A549 treated with CORT108297 at 1 μM for 4 hours (cell line): ENCODE results near the gene KLHL22. TPM values are rescaled to one million over a fixed set of nuclear protein-coding genes. Genes with fewer than 3 reads are reported as not detected.

Experiments
- total RNA-seq: library from RNA; stranded (reverse); fragments of 200-300 nt; extraction: Qiagen RNA extraction; gene quantifications from 5 replicates; pipeline ENCODE4 v1.2.3, GENCODE V29; 2022

KLHL22 gene, protein sequence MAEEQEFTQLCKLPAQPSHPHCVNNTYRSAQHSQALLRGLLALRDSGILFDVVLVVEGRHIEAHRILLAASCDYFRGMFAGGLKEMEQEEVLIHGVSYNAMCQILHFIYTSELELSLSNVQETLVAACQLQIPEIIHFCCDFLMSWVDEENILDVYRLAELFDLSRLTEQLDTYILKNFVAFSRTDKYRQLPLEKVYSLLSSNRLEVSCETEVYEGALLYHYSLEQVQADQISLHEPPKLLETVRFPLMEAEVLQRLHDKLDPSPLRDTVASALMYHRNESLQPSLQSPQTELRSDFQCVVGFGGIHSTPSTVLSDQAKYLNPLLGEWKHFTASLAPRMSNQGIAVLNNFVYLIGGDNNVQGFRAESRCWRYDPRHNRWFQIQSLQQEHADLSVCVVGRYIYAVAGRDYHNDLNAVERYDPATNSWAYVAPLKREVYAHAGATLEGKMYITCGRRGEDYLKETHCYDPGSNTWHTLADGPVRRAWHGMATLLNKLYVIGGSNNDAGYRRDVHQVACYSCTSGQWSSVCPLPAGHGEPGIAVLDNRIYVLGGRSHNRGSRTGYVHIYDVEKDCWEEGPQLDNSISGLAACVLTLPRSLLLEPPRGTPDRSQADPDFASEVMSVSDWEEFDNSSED
- total RNA-seq: 7.6 to 11.9 TPM (median 9.8 TPM) in 5 replicates

GRCh38 chr22:20494978-20495860, at the start of gene KLHL22:
TSS of gene KLHL22 (minus strand) at chr22:20495795. CDS start at chr22:20489211, 6,584 bp downstream.

DNA sequence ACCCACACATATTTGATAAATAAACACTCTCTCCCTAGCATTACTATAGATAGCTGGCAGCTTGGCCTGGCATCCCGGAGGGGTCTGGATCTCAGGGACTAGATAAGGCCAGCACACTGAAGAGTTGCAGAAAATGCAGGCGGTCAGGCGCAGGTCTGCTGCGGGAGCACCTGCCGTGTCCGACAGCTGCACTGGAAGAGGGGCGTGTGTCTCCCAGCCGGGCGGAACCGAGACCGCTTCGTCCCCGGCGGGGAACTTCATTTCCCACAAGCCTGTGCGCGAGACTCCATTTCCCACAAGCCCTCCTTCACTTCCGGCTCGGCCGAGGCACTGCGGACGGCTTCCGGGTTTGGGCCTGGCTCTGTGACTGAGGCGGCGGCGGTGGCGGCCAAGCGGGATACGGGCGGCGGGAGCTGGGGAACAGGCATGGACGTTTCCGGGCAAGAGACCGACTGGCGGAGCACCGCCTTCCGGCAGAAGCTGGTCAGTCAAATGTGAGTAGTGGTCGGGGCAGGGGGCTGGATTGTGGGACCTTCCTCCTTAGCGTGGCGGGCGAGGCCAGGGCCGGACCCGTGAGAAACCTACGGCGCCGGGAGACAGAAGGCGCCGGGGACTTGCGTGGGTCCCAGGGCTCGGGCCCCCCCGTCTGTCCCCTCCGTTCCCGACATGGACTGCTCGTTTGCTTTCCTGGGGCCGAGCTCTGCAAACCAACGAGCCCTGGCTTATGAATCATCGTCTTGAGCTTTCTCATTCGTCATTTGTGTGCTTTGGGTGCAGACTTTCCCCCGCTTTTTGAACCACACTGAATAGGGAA, 11.9 kb upstream of the KLHL22 start, which contains the start of gene MED15:
TSS of gene MED15 (plus strand) at position 358 of the 814 bp plus-strand sequence. CDS start at position 427, 69 bp downstream.

GRCh38 chr22:20437613-20438426, 57.8 kb downstream of the KLHL22 start, which contains the start of gene SCARF2:
TSS of gene SCARF2 (minus strand) at chr22:20437825. CDS start at chr22:20437754, 71 bp downstream.

GRCh38 chr22:20393705-20394476, 101.7 kb downstream of the KLHL22 start, which contains the start of gene ZNF74:
TSS of gene ZNF74 (plus strand) at chr22:20394151. CDS start at chr22:20394629, 478 bp downstream.

Other genes starting within 250 kb of the KLHL22 start
- 5.8 to 13.3 TPM (median 11.6 TPM) in 5 replicates for gene RTN4R, start 227.5 kb downstream of the KLHL22 start, total RNA-seq
- 30.6 to 48.3 TPM (median 44.7 TPM) in 5 replicates for gene DGCR6L, start 175.7 kb downstream of the KLHL22 start, total RNA-seq
- gene ZNF74, start 101.6 kb downstream of the KLHL22 start, total RNA-seq: 5.4 to 7.2 TPM (median 6.8 TPM) in 5 replicates
- 0.58 to 1.4 TPM (median 0.95 TPM) in 5 replicates for gene SCARF2, start 58.0 kb downstream of the KLHL22 start, total RNA-seq
- 43.4 to 58.7 TPM (median 55.0 TPM) in 5 replicates for gene MED15, start 11.8 kb upstream of the KLHL22 start, total RNA-seq